ENCODE data around the gene COL3A1. TPM values are rescaled to one million over a fixed set of nuclear protein-coding genes. Genes with fewer than 3 reads are reported as not detected.

The COL3A1 gene
- total and polyA plus RNA-seq, 2 of the 13 experiments (the other 11 are each of a cell fraction or from before 2014, with no cell fraction given): 0.04 TPM; not detected in 1

- Histone ChIP-seq H3K27ac (ENCODE audit: extremely low read length, insufficient read depth, low read length) (no peak overlapping the region), H3K4me1 (ENCODE audit: insufficient read depth, low read length) (no peaks in the 10 kb centered on the region), H3K4me2 (ENCODE audit: low read depth, low read length) (no peak overlapping the region), H3K9ac (ENCODE audit: insufficient read depth, low read depth, low read length) (no peak overlapping the region), H3K4me3 (replicated peaks in 1 of 3; ENCODE audit: insufficient read depth in 1 of 3, low read depth in 2 of 3, low read length in 3 of 3) (no peak overlapping the region), H3K36me3 (replicated peaks in 1 of 2; ENCODE audit: control insufficient read depth in 1 of 2, insufficient read depth in 2 of 2, low read length in 2 of 2) (no peaks in the 10 kb centered on the region), H3K27me3 (ENCODE audit: control insufficient read depth in 1 of 2, insufficient read depth in 2 of 2, low read length in 2 of 2) (no peaks in the 10 kb centered on the region), H3K79me2 (ENCODE audit: insufficient read depth, low read length) (no peaks in the 10 kb centered on the region), H2AFZ (ENCODE audit: low read length) (no peak overlapping the region), H3K9me3 (ENCODE audit: low read length) (no peaks in the 10 kb centered on the region), H4K20me1 (ENCODE audit: insufficient read depth, low read length) (no peaks in the 10 kb centered on the region)
- ChIA-PET CTCF (ENCODE audit: low intra/inter-chr PET ratio, low total read pairs) (interaction anchor here (0.7 to 0.8 kb wide), 2 partner anchors 69 to 263 kb away, joined by 3 read pairs; no protein-coding TSS in a partner anchor), POLR2A (no interaction called here)
- TF ChIP-seq ZFP62 (CRISPR knock-in tag; IDR thresholded peaks at IDR 0.05) (no peak), RAD21 (CRISPR knock-in tag; IDR thresholded peaks at IDR 0.05) (peak; percentile 31; the same call in 1 of the 2 replicates), ZIK1 (CRISPR knock-in tag; IDR thresholded peaks at IDR 0.05; ENCODE audit: borderline replicate concordance, low read depth) (no peak), STAG1 (CRISPR knock-in tag; IDR thresholded peaks at IDR 0.05) (peak; percentile 58), GATAD2A (CRISPR knock-in tag; IDR thresholded peaks at IDR 0.05) (0 out of 2 replicates have a peak, but pooled peaks have one; percentile 16), CTCF (CRISPR knock-in tag; IDR thresholded peaks at IDR 0.05) (peak; percentile 29; the same call in 1 of the 2 replicates), ZNF652 (CRISPR knock-in tag; IDR thresholded peaks at IDR 0.05; ENCODE audit: borderline replicate concordance, low read depth) (peak; percentile 98)
- ATAC-seq: peak; percentile 67
- intact Hi-C loops (cut with micrococcal nuclease; ENCODE audit: unreplicated experiment): loop anchor here (2.0 to 5.0 kb wide), 2 partner anchors 67 to 264 kb away; no protein-coding TSS in a partner anchor
- DNase-seq (ENCODE audit: low spot score): peak; percentile 18
- BruUV-seq (replicated peaks): no TSS peak
- WGBS (ENCODE audit: low lambda C conversion rate): under 1% methylated on average over 3 of the region's 3 CpGs
- in situ Hi-C loops (cut with HindIII; ENCODE audit: extremely low pct_ligation_motif_present, low pct_unique_long_range_greater_than_20kb): no loop called here
- peak; percentile 56 for FAIRE-seq
Observed at GRCh38 chr2:189024901-189025618, 50.9 kb downstream of the COL3A1 start.
